Measurements from ENCODE around the gene AGPAT3.
A peak's percentile ranks its signal among the peaks of the same experiment; 100 is the strongest.

GRCh38 chr21:44024887-44025353, 159.9 kb downstream of the AGPAT3 start:
- TF ChIP-seq CTCF (IDR thresholded peaks at IDR 0.05) (peak in 1 of 6 experiments; percentile 31), POLR2A (IDR thresholded peaks at IDR 0.05) (no peak)

Data from esophagus squamous epithelium (tissue), 4 donors.